ENCODE results near the gene KRTAP9-6. TPM values are rescaled to one million over a fixed set of nuclear protein-coding genes. Genes with fewer than 3 reads are reported as not detected.

The KRTAP9-6 gene
- total and polyA plus RNA-seq, 10 of the 15 experiments (the other 5 are each of a cell fraction or from before 2014, with no cell fraction given): not detected

- Histone ChIP-seq H3K4me3 (no peak overlapping the region), H3K9ac (ENCODE audit: control insufficient read depth, insufficient read depth, low read length) (no peak overlapping the region), H3K4me2 (ENCODE audit: control insufficient read depth, insufficient read depth) (no peak overlapping the region), H3K4me1 (ENCODE audit: control insufficient read depth, insufficient read depth, low read length) (no peaks in the 10 kb centered on the region), H3K9me3 (replicated peaks; ENCODE audit: control insufficient read depth, insufficient read depth, low read length) (no peaks in the 10 kb centered on the region), H3K27ac (ENCODE audit: control insufficient read depth, insufficient read depth) (no peak overlapping the region), H4K20me1 (ENCODE audit: control insufficient read depth, insufficient read depth) (no peaks in the 10 kb centered on the region), H3K27me3 (replicated peaks in 1 of 2; ENCODE audit: control insufficient read depth in 2 of 2, insufficient read depth in 2 of 2, low read length in 1 of 2) (no peaks in the 10 kb centered on the region; a peak in 2 of 4 replicates), H3K79me2 (ENCODE audit: control insufficient read depth, insufficient read depth, low read length) (no peaks in the 10 kb centered on the region), H2AFZ (ENCODE audit: control insufficient read depth, low read depth, low read length) (no peak overlapping the region), H3K36me3 (ENCODE audit: control insufficient read depth in 2 of 2, insufficient read depth in 2 of 2, low read length in 1 of 2) (no peaks in the 10 kb centered on the region)
- POLR2A ChIA-PET: no interaction called here
- TF ChIP-seq DPF2 (IDR thresholded peaks at IDR 0.05): no peak
- intact Hi-C loops (cut with micrococcal nuclease; ENCODE audit: unreplicated experiment) (no loop called here), in situ Hi-C loops (cut with MboI) (no loop called here)
- RAD21 ChIA-PET (ENCODE audit: unreplicated experiment): no interaction called here
- no peak for ATAC-seq
- CTCF ChIA-PET: no interaction called here
- WGBS (ENCODE audit: insufficient coverage, insufficient replicate concordance, low lambda C conversion rate, missing lambda C conversion rate): 0% methylated on average over 2 of the region's 2 CpGs
- no peak for FAIRE-seq
- SMC1A ChIA-PET (ENCODE audit: uncharacterized antibody, unreplicated experiment): no interaction called here
- no TSS peak for BruUV-seq (replicated peaks)
- no peak for DNase-seq (ENCODE audit: low read depth, low spot score)
Measured at GRCh38 chr17:41263212-41263611, 2.0 kb upstream of the KRTAP9-6 start.

- in situ Hi-C loops (cut with MboI): no loop called here
- no peak overlapping the region for H3K27ac ChIP-seq (ENCODE audit: control insufficient read depth, insufficient read depth)
- no TSS peak for BruUV-seq (replicated peaks)
- CTCF ChIA-PET: no interaction called here
- no peak overlapping the region for H3K9ac ChIP-seq (ENCODE audit: control insufficient read depth, insufficient read depth, low read length)
- no peak overlapping the region for H3K4me2 ChIP-seq (ENCODE audit: control insufficient read depth, insufficient read depth)
- intact Hi-C loops (cut with micrococcal nuclease; ENCODE audit: unreplicated experiment): no loop called here
- no peak overlapping the region for H2AFZ ChIP-seq (ENCODE audit: control insufficient read depth, low read depth, low read length)
- no peak overlapping the region for H3K4me3 ChIP-seq
- POLR2A ChIA-PET: no interaction called here
- SMC1A ChIA-PET (ENCODE audit: uncharacterized antibody, unreplicated experiment): no interaction called here
- TF ChIP-seq ETV6 (conservative IDR thresholded peaks at IDR 0.05 in 1 of 2, IDR thresholded peaks at IDR 0.05 in 1 of 2; ENCODE audit: borderline replicate concordance in 1 of 2, low read depth in 1 of 2) (no peak), SMAD1 (IDR thresholded peaks at IDR 0.05; ENCODE audit: low read depth, partially characterized antibody) (no peak), NR2C1 (IDR thresholded peaks at IDR 0.05) (no peak), NFIC (IDR thresholded peaks at IDR 0.05; ENCODE audit: low read depth, low read length) (no peak), MYC (IDR thresholded peaks at IDR 0.05; ENCODE audit: insufficient read depth, insufficient read length, insufficient replicate concordance, low read length, severe bottlenecking) (no peak), MYB (IDR thresholded peaks at IDR 0.05; ENCODE audit: borderline replicate concordance, low read depth, low read length) (no peak), HDGF (IDR thresholded peaks at IDR 0.05) (no peak)
- DNase-seq (ENCODE audit: low read depth, low spot score) (no peak), ATAC-seq (no peak), FAIRE-seq (no peak)
- no peaks in the 10 kb centered on the region for H4K20me1 ChIP-seq (ENCODE audit: control insufficient read depth, insufficient read depth)
- no peaks in the 10 kb centered on the region for H3K4me1 ChIP-seq (ENCODE audit: control insufficient read depth, insufficient read depth, low read length)
- H3K36me3 ChIP-seq (ENCODE audit: control insufficient read depth in 2 of 2, insufficient read depth in 2 of 2, low read length in 1 of 2): no peaks in the 10 kb centered on the region
- RAD21 ChIA-PET (ENCODE audit: unreplicated experiment): interaction anchor here (1.3 kb wide), 1 partner anchor 12 kb away, joined by 3 read pairs; no protein-coding TSS in a partner anchor
- WGBS (ENCODE audit: insufficient coverage, insufficient replicate concordance, low lambda C conversion rate, missing lambda C conversion rate): 16% methylated on average over 3 of the region's 3 CpGs
- H3K27me3 ChIP-seq (replicated peaks in 1 of 2; ENCODE audit: control insufficient read depth in 2 of 2, insufficient read depth in 2 of 2, low read length in 1 of 2): no peaks in the 10 kb centered on the region; a peak in 1 of 4 replicates
- no peaks in the 10 kb centered on the region for H3K9me3 ChIP-seq (replicated peaks; ENCODE audit: control insufficient read depth, insufficient read depth, low read length)
- H3K79me2 ChIP-seq (ENCODE audit: control insufficient read depth, insufficient read depth, low read length): no peaks in the 10 kb centered on the region
Measured at GRCh38 chr17:41264599-41264998, 579 bp upstream of the KRTAP9-6 start.
